Measurements from ENCODE around the gene CAPN12.
A peak's percentile ranks its signal among the peaks of the same experiment; 100 is the strongest.

DNA sequence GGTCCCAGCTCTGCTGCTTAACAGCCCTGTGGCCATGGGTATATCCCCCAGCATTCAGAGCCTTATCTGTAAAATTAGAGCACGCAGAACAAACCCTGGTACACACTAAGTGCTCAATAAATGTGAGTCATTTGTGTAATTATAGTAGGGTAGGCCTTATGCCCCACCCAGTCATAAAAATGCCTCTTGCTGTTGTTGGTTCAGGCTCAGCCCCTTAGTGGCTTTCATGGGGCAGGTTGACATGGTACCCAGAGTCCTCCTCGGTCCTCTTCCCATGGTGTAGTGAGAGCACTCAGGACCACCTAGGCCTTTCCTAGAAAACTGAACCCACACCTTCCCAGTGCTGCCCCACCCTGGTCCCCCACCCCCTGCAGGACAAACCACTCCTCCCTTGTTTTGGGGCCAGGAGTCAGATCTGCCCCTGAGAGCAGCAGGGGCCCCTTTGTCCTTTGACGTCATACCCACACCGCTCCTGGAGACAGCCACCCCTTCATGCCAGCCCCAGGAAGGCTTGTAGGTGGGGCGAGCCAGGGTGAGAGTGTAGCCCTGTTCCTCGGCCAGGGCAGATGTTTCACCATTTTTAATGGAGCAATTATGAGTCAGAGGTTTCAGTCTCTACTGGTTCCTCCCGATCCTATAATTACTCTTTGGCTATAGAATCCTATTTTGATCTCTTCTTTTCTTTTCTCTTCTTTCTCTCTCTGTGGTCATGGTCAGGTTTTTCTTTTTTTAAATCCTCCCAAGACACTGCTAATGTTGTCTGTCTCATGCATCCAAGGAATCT lies 60.0 kb downstream of the CAPN12 start:
- TF ChIP-seq, protein P1, sequence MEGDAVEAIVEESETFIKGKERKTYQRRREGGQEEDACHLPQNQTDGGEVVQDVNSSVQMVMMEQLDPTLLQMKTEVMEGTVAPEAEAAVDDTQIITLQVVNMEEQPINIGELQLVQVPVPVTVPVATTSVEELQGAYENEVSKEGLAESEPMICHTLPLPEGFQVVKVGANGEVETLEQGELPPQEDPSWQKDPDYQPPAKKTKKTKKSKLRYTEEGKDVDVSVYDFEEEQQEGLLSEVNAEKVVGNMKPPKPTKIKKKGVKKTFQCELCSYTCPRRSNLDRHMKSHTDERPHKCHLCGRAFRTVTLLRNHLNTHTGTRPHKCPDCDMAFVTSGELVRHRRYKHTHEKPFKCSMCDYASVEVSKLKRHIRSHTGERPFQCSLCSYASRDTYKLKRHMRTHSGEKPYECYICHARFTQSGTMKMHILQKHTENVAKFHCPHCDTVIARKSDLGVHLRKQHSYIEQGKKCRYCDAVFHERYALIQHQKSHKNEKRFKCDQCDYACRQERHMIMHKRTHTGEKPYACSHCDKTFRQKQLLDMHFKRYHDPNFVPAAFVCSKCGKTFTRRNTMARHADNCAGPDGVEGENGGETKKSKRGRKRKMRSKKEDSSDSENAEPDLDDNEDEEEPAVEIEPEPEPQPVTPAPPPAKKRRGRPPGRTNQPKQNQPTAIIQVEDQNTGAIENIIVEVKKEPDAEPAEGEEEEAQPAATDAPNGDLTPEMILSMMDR (IDR thresholded peaks at IDR 0.05), result no peak
- peak in 1 of 2 donors; percentile 31 for TF ChIP-seq POLR2A (IDR thresholded peaks at IDR 0.05)

Measured in uterus (tissue), 2 donors.